HFFc6 (cell line): ENCODE measurements around the gene KLHL33. TPM values are rescaled to one million over a fixed set of nuclear protein-coding genes. Genes with fewer than 3 reads are reported as not detected.

Experiments used
- DNase-seq: peaks from one replicate; pipeline ENCODE4 v3.0.0-alpha.2; 2018
- H3K27ac Mint-ChIP-seq: 2 replicates; pipeline ENCODE4 v1.8.0; 2020; ENCODE audit warnings: mild to moderate bottlenecking, mixed read lengths
- H3K27me3 Mint-ChIP-seq: 2 replicates; pipeline ENCODE4 v1.8.0; 2021; ENCODE audit warnings: mild to moderate bottlenecking, moderate library complexity, mixed read lengths; ENCODE audit not compliant: insufficient read depth
- H3K36me3 Mint-ChIP-seq: 2 replicates; pipeline ENCODE4 v1.8.0; 2021; ENCODE audit warnings: low read depth, mixed read lengths
- H3K4me1 Mint-ChIP-seq: 2 replicates; pipeline ENCODE4 v1.8.0; 2020; ENCODE audit warnings: low read depth, mixed read lengths
- H3K4me3 Mint-ChIP-seq: 2 replicates; pipeline ENCODE4 v1.8.0; 2020; ENCODE audit warnings: mild to moderate bottlenecking, moderate library complexity, mixed read lengths
- H3K9me3 Mint-ChIP-seq: 2 replicates; pipeline ENCODE4 v1.8.0; 2020; ENCODE audit warnings: mild to moderate bottlenecking, mixed read lengths
- total RNA-seq, 6 experiments: library from RNA; stranded (reverse); fragmentation: NEBNext Ultra II Directional; extraction: Animal tissue kit (Norgen Biotek cat#: 25700); gene quantifications; 2 replicates in 1 of 6; 3 replicates in 5 of 6; pipeline ENCODE4 v1.2.3, GENCODE V29; 2021
- TF ChIP-seq, protein P1 (sequence below): fragments of 200-600 bp; sonication (generic); IDR thresholded peaks from 2 replicates; pipeline ENCODE4 v1.5.0; 2021; ENCODE audit warnings: antibody characterized with exemption, mild to moderate bottlenecking

The KLHL33 gene
- total RNA-seq, 6 experiments from 2014 or later = 0.05 TPM; not detected in 5

DNA sequence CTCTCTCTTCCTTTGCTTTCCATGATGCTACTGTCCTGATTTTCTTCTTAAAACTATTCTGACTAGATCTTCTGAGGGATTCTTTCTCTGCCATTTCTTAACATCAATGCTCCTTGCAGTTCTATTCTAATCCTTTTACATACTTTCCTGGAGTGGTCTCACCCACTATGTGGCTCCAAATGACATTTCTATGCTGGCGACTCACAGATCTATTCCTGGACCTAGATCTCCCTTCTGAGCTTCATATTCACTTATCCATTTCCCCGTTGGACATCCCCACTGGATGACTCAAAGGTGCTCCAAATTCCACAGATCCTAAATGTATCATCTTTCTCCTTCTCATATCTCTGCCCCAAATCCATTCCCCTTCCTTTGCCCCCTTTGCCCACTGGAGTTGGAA is 26.7 kb downstream of the KLHL33 start:
- Mint-ChIP-seq H3K4me1 (peaks cover 49% of the 10 kb centered on the region), H3K36me3 (peaks cover 16% of the 10 kb centered on the region; the same call in 1 of the 2 replicates), H3K4me3 (peak overlapping the region; percentile 44), H3K9me3 (no peaks in the 10 kb centered on the region), H3K27ac (peak overlapping the region; percentile 72), H3K27me3 (peaks cover 6% of the 10 kb centered on the region)
- TF ChIP-seq, protein P1, sequence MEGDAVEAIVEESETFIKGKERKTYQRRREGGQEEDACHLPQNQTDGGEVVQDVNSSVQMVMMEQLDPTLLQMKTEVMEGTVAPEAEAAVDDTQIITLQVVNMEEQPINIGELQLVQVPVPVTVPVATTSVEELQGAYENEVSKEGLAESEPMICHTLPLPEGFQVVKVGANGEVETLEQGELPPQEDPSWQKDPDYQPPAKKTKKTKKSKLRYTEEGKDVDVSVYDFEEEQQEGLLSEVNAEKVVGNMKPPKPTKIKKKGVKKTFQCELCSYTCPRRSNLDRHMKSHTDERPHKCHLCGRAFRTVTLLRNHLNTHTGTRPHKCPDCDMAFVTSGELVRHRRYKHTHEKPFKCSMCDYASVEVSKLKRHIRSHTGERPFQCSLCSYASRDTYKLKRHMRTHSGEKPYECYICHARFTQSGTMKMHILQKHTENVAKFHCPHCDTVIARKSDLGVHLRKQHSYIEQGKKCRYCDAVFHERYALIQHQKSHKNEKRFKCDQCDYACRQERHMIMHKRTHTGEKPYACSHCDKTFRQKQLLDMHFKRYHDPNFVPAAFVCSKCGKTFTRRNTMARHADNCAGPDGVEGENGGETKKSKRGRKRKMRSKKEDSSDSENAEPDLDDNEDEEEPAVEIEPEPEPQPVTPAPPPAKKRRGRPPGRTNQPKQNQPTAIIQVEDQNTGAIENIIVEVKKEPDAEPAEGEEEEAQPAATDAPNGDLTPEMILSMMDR = no peak
- DNase-seq = peak; percentile 57

DNA sequence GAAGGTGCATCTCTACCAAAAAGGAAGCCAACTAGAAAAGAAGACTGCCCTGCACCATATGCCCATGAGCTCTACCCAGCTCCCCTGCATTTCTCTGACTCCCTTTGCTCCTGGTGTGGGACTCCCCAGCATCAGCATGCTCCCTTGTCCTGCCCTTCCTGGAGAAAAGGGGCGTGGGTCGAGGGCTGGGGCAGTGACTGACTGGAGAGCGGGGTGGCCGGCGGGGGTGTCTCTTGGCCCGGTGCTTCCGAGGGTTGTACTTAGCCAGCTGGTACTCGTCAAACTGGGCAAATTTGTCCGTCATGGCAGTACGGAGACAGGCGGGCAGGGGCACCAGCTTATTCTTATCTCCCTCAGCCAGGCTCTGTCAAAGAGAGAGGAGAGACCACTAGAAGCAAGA is 32.4 kb downstream of the KLHL33 start:
- Mint-ChIP-seq H3K27ac (no peak overlapping the region), H3K27me3 (peaks cover 2% of the 10 kb centered on the region; the same call in 1 of the 2 replicates), H3K36me3 (peaks cover 43% of the 10 kb centered on the region), H3K4me1 (peaks cover 21% of the 10 kb centered on the region), H3K9me3 (no peaks in the 10 kb centered on the region), H3K4me3 (no peak overlapping the region)
- no peak for DNase-seq
- TF ChIP-seq, protein P1 = no peak

DNA sequence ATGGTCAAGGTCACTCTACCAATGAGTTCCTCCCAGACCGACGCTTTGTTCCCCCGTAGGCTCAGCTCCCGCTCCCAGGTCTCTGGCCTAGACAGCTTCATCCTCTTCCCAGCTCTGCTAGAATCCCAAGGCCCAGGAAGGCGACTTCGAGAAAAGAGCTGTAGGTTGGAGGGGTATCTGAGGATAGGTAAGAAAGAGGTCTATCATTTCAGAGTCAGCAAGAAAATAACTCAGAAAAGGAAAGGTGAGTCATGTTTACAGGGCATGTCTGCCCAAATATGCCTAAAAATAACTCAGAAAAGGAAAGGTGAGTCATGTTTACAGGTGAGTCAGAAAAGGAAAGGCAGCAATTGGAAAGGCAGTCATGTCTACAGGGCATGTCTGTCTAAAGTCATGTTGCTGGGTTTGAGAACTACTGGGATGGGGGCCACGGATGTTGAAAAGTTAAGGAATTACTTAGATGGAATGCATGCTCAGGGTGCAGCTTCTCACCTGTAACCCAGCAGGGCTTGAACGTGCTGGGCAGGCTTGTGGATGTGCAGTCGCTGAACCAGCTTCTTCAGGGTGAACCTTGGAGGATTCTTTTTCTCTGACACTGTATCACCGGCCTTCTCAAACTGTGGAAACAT is 34.9 kb downstream of the KLHL33 start:
- TF ChIP-seq, protein P1 = no peak
- H3K9me3 Mint-ChIP-seq = no peaks in the 10 kb centered on the region
- peaks cover 16% of the 10 kb centered on the region for H3K4me1 Mint-ChIP-seq
- H3K27me3 Mint-ChIP-seq = peaks cover 2% of the 10 kb centered on the region
- peak; percentile 47 for DNase-seq
- no peak overlapping the region for H3K4me3 Mint-ChIP-seq
- peaks cover 44% of the 10 kb centered on the region for H3K36me3 Mint-ChIP-seq
- H3K27ac Mint-ChIP-seq = peak overlapping the region; percentile 36; the same call in 1 of the 2 replicates

DNA sequence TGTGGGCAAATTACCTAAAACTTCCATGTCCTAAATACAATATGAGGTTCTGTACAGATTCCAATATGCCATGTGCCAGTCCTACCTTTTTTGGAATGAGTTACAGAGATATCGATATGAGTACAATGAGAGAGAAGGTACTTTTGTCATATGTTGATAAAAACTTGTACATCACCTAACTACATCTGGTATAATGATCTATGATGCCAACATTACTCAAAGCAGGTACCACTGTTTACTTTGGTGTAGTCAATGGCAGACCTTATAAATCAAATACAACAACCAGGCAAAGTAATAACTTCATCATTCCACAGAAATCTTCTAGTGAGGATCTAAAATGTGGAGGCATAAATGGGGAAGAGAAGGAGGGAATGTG is 35.4 kb downstream of the KLHL33 start:
- no peak for DNase-seq
- Mint-ChIP-seq H3K27ac (no peak overlapping the region; the same call in 1 of the 2 replicates), H3K36me3 (peaks cover 42% of the 10 kb centered on the region), H3K27me3 (peaks cover 2% of the 10 kb centered on the region), H3K4me3 (no peak overlapping the region), H3K9me3 (no peaks in the 10 kb centered on the region), H3K4me1 (peaks cover 16% of the 10 kb centered on the region)
- TF ChIP-seq, protein P1 = no peak

- TF ChIP-seq, protein P1 = no peak
- H3K27ac Mint-ChIP-seq = no peak overlapping the region
- no peak overlapping the region for H3K4me3 Mint-ChIP-seq
- H3K36me3 Mint-ChIP-seq = peaks cover 27% of the 10 kb centered on the region
- H3K27me3 Mint-ChIP-seq = no peaks in the 10 kb centered on the region; the same call in 1 of the 2 replicates
- no peaks in the 10 kb centered on the region for H3K9me3 Mint-ChIP-seq
- peaks cover 16% of the 10 kb centered on the region for H3K4me1 Mint-ChIP-seq
- DNase-seq = no peak
Observed at GRCh38 chr14:20397511-20397910, 38.5 kb downstream of the KLHL33 start.
